Suppressor macrophage treated with lipopolysaccharide for 4 hours (primary cell): ENCODE results near the gene EML4.

Source experiments
- DNase-seq: peaks from one replicate; pipeline ENCODE4 v3.0.0-alpha.2; 2020

The EML4 gene

DNA sequence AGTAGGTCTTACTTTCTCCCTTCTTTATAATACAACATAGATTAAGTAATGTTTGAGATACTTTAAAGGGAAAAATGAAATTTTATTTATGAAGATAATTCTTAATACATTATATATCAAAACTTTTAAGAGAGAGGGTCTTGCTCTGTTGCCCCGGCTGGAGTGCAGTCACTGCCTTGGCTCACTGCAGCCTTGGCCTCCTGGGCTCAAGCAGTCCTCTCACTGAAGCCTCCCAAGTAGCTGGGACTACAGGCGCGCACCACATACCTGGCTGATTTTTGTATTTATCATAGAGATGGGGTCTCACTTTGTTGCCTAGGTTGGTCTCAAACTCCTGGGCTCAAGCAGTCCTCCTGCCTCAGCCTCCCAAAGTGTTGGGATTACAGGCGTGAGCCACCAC is 97.1 kb downstream of the EML4 start:
- no peak for DNase-seq

DNA sequence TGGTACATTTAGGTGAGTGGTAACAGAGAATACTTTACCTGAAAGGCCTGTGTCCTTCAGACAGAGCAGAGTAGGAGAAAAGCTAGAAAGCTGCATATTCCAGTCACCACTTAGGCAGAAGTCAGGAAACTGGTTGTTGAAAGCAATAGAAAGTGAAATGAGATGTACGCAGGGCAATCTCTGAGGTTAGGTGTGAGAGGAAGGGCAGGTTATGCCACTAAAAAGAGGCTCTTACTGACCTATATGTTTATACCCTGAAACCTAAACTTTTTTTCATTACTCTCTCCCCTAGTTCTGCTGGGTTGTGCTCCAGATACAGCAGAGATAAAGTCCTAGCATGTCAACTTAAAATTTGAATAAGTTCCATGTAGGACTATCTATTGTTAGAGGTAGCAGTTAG is 98.4 kb downstream of the EML4 start:
- DNase-seq, result no peak

DNA sequence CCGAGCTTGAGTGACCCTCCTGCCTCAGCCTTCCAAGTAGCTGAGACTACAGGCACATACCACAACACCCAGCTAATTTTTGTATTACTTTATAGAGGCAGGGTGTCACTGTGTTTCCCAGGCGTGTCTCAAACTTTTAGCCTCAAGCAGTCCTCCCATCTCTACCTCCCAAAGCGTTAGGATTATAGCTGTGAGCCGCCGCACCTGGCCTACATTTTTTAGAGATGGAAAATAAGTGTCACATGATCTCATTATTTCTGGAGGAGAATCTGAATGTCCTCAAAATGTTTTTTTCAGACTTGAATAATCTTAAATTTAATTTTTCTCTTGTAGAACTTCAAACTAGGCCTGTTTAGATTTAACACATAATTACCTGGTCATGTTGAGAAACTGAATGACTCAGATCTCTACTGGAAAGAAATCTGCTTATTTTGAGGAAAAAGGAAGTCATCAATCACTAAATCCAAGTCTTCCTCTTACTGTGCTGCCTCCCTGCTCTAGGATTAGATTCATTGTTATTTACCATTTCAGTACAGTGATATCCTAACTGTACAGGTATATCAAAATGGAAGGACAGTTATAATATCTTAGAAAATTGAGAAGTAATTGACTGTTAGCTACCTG is 99.5 kb downstream of the EML4 start:
- no peak for DNase-seq

DNA sequence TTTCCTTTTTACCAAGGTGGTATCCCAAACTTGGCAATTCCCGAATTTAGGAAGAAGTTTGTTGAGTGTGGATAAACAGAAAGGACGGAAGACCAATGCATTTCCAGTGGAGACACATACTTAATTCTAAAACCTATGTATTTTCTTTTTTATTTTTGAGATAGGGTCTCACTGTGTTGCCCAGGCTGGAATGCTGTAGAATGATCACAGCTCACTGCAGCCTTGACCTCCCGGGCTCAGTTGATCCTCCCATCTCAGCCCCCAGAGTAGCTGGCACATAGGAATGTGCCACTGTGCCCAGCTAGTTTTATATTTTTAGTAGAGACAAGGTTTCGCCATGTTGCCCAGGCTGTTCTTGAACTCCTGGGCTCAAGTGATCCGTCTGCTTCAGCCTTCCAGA is 101.6 kb downstream of the EML4 start:
- DNase-seq, result no peak

DNA sequence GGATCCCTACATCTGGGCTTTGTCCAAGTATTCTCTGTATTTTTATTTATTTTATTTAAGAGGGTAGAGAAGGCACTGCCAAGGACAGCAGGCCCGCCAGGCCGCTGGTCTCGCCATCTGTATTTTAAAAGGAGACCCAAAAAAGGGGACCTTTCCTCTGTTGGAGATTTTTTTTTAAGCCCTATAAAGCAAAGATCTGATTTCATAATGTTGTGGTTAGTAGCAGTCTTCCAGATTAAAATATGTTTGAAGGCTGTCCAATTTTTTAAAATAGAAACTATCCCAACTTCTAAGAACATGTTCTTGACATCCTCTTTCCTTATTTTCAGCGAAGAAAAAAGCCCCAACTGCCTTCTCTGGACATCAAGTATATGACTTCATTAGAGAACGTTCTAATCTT is 102.1 kb downstream of the EML4 start:
- DNase-seq, result peak; percentile 20

DNA sequence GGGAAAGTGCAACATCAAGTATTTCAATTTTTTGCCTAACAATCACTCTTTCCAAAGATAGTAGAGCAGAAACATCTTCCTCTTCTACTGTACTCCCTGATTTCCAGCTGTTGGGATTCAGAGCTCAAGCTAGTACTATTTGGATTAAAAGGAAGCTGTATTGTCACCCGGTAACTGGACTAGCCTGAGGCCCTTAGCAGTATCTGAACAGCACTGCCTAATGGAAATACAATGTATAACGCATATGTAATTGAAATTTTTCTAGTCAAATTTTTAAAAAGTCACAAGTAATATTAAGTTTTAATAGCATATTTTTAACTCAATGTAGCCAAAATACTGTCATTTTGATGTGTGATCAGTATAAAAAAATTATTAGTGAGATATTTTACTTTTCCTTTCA is 105.7 kb downstream of the EML4 start:
- DNase-seq, result no peak

DNA sequence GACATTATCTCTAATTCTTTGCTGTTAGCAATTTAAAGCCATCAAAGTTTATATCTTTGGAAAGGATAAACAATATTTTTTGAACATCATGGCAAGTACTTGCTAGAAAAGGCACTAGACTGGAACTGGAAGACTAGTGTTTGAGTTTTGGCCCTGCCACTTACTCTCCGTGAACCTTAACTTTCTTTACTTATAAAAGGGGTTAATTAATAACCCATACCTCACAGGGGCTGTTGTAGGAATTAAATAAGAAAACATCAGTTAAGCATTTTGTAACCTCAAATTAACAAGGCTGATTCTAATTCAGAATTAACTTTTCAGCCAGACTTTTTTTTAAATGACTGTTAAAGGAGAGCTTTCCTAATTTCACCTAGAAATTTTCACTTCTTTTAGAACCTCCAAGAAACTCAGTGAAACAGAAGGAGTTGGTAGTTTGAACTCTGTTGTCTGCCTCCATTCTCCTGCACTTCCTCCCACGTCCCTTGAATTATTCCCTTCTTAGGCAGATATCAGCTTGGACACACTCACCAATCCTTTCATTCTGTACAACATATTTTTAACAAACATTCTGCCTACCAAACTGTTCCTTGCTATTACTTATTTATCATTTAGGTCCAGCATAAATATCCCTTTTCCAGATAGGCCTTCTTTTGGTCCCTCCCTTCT is 112.4 kb downstream of the EML4 start:
- DNase-seq, result no peak

DNA sequence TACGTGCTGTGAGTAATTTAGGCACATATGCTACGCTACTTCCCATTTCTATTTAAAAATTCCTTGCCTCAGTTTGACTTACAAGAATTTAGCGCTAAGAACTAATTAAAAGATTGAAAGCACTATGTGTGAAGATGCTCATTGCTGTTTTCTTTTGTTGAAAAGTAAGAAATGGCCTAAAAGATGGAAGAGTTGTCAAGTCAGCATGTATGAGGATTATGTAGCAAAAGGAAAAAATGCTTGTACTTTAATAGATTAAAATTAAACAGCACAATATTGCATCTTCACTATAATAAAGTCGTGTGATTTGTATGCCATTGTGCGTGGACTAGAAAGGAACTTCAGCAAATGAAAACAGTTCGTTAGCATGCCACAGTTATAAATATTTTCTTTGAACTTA is 114.9 kb downstream of the EML4 start:
- DNase-seq, result no peak

DNA sequence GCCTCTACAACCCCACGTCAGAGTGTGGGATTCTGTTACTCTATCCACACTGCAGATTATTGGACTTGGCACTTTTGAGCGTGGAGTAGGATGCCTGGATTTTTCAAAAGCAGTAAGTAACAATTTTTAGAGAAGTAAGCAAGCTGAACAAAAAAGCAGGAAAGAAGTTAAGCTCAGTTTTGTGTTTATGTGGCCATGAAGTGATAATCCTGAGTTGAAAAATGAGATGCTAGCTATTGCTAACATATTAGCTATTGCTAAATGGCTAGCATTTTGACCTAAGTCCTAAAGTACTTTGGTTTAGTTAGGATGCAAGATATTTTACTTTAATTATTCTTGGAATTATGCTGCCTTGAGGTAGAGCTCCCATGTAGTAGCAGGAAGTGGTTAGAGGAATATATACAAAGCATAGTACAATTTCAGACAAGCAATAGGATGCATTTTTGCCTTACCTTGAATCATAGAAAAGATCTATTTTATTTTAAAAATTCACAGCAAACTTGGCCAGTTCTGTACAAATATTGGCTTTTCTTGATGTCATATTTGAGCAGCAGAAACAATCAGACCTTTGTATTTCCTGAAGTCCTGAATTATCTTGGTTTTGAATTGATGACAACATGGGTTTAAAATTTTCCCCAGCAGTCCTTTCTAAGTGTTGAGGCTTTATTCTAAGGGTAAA is 117.3 kb downstream of the EML4 start:
- DNase-seq, result no peak

DNA sequence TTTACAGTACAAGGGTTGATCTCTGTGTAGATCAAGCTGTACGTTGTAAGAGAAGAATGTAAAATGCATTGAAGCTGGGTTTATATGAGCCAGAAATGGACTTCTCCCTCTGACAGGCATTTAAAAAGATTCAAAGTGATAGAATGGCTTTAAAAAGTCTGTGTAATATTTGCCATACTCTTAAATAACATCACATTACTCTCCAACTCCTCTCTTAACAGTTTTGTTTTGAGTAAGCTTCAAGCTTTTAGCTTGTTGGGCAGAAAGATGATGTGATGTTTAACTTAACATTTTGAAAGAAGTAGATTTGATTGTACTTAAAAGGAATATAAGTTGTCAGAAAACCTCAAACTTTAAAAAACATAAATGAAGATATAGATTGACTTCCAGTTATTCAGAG is 119.7 kb downstream of the EML4 start:
- DNase-seq, result no peak

DNA sequence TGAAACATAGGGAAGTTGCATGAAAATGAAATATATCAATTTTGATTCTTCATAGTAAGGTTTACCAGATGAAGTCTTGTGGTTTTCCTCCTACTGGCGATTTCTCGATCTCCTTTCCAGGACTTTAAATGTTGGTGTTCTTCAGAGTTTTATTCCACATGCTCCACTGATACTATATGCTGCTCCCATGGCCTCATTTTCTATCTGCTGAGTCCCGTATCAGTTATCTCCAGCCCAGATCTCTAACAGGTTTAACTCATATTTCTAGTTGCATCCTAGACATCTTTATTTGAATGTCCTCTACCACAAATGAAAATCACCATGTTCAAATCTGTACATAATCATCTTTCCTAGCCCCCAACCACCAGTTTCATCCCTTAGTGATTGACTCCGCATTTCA is 120.1 kb downstream of the EML4 start:
- no peak for DNase-seq

DNA sequence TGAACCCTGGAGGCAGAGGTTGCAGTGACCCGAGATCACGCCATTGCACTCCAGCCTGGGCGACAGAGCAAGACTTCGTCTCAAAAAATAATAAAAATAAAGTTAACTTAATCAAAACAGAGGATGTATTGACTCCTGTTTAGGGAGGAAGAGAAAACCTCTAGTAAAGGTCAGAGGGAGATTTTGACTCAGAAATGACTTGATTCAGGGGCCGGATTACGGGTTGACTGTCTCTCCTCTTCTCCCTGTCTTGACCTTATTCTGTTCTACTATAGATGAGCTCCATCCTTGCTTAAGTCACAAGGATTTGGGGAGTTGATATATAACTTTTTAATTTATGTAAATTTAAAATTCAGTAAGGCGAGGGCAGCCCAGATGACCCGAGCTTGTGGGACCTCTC is 120.9 kb downstream of the EML4 start:
- no peak for DNase-seq

DNA sequence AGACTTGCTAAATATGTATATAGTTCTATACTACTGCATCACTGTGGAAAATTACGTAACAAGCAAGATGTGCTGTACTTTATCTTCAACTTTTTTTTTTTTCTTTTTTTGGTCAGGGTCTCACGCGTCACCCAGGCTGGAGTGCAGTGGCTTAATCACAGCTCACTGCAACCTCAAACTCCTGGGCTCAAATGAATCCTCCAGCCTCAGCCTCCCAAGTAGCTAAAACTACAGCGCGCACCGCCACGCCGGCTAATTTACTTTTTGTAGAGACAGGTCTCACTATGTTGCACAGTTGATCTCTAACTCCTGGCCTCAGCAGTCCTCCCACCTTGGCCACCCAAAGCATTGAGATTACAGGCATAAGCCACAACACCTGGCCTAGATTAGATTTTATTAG is 123.9 kb downstream of the EML4 start:
- no peak for DNase-seq

DNA sequence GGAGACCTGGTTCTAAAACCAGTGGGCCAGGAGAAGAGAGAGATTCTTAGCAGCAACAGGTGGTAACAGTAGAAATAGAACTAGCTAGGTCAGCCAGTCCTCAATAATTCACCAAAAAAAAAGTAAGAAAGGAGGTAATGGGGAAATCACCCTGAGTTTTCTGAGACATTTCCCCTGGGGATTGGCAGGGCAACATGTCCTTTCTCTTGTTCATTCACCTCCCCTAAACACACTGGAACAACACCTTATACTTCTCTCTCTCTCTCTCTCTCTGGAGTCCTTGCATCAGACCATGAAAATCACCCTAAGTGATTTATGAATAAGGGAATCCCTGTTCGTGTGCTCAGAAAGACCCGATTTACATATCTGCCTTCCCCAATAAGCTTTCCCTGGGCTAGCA is 127.1 kb downstream of the EML4 start:
- DNase-seq, result no peak

DNA sequence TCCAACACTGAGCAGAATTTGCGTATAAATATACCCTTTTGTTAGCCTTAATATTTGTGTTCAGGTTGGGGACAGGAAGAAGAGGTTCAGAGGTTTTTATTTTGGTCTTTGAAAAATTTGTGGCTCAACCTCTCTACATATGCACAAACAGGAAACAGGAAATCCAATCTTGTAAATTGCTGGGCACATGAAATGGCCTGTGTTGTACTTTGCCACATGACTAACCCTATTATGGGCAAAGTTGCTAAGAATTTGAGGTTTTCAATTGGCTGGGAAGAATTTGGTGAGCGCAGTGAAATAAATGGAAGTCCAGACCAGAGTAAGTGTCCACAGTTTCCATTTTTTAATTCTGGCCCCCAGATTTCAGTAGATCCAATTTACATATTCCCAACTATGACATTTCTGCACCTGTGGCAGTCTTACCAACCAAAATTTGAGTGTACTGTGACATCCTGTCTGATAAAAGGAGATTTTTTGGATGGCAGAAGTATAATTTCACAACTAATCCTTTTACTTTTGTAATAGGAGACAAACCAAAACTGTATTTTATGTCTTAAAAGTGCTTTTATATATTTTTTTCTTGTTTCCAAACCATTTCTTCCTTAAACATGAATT is 128.3 kb downstream of the EML4 start:
- no peak for DNase-seq

DNA sequence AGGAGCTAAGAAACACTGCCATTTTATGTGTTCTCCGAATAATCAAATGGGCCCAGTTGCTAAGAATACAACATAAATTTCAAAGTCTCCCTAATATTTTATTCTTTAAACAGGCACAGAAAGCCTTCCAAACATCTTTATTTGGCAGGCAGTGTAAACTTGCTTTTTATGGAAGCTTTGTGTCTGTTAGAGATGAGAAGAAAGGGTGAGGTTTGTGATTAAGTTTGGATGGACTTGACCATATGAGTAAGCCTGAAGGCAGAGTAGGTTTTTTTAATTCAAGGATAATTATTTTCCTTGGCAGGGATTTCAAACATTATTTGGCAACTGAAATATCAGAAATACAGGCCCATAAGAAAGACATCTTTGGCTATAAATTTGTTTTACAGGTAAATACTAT is 129.0 kb downstream of the EML4 start:
- DNase-seq, result no peak

DNA sequence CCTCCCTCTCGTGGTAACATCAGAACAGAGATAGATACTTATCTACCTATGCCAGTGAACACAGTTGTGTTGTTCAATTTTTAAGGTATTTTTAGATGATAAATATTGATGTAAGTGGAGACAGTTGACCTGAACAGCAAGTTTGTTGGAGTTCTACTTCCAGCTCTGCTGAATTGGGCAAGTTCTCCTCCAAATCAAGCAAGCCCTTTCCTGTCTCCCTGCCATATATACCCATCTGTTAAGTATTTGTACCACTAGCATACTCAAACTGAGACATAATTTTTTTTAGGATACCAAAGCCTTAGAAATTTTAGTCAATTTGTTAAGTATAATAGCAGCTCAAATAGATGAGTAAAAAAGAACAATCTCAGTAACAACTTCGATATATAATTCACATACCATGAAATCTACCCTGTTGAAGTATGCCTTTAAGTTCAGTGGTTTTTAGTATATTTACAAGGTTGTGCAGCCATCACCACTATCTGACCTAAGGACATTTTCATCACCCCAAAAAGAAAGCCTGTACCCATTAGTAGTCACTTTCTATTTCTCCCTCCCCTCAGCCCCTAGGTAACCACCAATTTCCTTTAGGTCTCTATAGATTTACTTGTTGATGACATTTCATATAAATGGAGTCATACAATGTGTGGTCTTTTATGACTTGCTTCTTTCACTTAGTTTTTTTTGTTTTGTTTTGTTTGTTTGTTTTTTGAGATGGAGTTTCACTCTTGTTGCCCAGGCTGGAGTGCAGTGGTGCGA is 130.0 kb downstream of the EML4 start:
- no peak for DNase-seq

DNA sequence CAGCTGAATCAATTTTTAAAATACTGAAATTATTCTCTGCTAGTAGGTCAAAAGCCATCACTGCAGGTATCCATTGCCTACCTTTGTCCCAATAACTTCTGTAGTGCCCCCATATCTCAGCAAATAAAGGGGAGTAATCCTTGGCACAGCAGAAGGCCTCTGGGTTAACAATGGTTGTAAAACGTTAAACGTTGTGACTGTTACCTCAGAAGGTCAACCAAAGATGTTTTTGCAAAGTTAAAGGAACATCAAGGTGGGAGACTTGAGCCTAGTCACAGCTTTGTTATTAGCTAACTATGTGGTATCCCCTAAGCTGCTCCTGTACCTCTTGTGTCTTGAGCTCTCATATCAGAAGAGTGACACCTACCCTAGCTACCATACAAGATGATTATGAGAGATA is 131.4 kb downstream of the EML4 start:
- DNase-seq, result no peak

DNA sequence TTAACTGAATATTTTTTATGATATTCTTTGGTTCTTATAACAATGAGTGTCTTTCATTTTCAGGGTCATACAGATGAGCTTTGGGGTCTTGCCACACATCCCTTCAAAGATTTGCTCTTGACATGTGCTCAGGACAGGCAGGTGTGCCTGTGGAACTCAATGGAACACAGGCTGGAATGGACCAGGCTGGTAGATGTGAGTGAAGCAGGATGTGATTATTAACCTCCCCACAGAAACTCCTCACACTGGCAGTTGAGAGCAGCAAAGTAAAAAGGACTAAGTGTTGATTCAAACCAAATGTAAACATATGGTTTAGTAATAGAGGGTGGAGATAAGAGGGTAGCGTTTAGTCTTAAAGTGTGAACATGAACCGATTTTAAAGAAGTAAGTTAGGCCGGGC is 134.1 kb downstream of the EML4 start:
- DNase-seq, result no peak

DNA sequence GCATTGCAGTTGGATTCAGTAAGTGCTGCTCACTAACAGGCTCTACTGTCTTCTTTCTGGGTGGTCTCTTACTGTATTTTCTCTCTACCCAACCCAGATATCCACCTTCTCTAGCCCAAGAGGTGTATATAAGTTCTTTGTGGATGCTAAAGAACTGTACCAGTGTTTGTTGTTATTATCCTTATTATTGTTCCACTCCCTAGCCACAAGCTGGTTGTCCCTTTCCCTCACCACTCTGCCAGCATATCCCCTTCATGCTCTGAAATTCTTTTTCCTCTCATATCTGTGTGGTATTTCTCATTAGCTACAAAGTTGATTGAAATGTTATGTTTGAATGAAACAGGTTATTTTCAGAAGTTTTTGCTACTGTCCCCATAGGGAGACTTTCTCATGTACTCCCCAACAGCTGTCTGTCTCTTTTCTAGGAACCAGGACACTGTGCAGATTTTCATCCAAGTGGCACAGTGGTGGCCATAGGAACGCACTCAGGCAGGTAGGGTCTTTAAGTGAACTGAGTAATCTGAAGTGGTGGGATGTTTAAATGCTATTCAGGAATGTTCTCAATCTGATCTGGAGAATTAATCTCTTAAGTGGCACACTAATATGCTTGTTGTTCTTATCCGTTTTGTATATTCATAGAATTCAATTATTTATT is 135.0 kb downstream of the EML4 start:
- DNase-seq, result no peak

DNA sequence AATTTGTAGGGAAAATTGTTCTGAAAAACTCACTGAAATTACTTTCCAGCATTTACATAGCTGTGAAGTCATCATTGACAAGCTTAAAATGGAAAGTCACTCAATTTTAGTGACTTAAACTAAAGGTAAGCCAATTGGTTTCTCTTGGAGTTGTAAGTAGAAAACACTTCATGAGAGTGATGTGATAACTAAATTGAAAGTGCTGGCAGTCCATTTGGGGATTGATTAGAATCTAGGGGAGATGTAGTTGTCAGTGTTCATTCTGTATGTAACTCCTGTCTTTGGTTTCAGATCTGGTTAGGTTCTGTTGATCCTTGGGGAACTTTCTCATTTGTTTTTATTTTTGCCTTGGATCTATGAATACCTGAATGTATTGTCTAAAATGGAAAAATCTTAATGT is 138.0 kb downstream of the EML4 start:
- no peak for DNase-seq

DNA sequence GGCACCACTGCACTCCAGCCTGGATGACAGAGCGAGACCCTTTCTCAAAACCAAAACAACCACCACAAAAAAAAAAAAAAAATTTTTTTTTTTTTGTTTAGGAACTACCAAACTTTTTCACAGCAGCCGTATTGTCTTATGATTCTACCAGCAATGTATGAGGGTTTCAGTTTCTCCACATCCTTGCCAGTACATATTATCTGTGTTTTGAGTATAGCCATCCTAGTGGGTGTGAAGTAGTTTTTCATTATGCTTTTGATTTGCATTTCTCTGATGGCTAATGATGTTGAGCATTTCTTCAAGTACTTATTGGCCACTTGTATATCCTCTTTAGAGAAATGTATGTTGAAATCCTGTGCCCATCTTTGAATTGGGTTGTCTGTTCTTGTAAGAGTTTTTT is 140.2 kb downstream of the EML4 start:
- no peak for DNase-seq

DNA sequence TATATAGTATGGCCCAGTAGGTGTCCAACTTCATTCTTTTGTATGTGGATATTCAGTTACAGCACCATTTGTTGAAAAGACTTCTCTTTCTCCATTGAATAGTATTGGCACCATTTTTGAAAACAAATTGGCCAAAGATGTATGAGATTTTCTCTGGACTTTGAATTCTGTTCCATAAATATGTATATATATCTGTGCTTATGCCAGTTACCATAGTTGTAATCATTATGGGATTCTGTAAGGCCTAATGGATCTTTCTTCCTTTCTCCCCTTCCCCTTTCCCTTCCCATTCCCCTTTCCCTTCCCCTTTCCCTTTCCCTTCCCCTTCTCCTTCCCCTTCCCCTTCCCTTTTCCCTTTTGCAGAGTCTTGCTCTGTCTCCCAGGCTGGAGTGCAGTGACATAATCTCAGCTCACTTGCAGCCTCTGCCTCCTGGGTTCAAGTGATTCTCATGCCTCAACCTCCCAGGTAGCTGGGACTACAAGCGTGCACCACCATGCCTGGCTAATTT is 140.9 kb downstream of the EML4 start:
- peak; percentile 10 for DNase-seq
